ENCODE results near the gene TOMM20.

DNA sequence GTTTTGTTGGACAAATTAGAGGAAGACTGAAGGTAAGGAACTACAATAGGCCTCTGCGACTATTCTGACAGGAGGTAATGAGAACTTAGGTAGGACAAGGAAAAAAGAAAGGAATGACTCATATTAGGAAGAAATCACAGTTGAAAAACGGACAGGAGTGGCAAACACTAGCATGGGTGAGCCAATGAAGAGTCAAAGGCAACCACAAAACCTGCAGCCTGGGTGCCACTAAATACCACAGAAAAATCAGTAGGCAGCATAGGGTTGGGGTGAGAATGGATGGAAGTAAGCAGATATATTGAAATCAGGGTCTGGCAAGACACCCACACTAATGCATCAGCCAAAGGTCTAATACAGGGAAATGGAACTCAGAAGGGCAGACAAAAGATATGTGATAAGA, 22.4 kb upstream of the TOMM20 start:
- no peak for TF ChIP-seq POLR2AphosphoS5 (IDR thresholded peaks at IDR 0.05; ENCODE audit: low read depth, low read length)
- TF ChIP-seq POLR2A (IDR thresholded peaks at IDR 0.05; ENCODE audit: low read depth, low read length): no peak
- no peak for TF ChIP-seq PAX5 (IDR thresholded peaks at IDR 0.05; ENCODE audit: insufficient read depth, low read length, severe bottlenecking)
